NCI-H2196 treated with DMSO at 0.1 percent for 48 hours (cell line): Measurements from ENCODE around the gene CDC42.

Source experiments
- DNase-seq: peaks from one replicate; lab custom pipeline; 2025; ENCODE audit not compliant: unreplicated experiment; lab: John Stamatoyannopoulos, UW

The CDC42 gene

DNA sequence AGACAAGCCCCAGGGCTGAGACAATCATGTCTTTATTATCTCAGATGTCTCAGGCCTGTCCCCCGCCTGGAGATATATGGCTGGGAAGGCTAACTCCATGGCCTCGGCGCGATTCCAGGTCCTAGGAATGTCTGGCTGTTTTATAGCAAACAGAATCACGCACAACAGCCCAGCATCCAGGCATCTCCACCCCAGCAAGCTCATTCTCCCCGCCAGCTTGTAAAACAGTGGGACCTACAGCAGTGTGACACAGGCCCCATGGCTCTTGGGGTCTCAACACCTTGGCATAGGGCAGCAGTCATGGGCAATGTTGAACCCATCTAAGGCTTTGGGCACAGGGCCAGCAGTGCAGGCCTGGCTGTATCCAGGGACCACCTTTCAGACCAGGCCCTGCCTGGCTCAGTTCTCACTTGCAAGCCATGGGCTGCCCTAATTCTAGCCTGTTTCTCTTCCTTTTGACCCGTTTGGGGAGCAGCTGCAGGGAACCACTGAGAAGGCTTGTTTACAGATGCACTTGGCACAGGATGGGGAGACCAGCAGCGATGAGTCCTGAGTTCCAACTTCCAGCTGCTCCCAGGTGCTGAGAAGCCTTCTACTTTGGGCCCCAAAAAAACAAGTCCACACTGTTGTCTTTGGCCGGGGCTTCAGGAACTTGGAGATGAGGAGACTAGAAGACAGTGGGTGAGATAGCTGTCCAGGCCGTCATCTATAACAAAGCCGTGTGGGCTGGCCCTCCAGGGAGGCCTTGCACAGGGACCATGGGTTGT, 56.0 kb downstream of the CDC42 start:
- no peak for DNase-seq

DNA sequence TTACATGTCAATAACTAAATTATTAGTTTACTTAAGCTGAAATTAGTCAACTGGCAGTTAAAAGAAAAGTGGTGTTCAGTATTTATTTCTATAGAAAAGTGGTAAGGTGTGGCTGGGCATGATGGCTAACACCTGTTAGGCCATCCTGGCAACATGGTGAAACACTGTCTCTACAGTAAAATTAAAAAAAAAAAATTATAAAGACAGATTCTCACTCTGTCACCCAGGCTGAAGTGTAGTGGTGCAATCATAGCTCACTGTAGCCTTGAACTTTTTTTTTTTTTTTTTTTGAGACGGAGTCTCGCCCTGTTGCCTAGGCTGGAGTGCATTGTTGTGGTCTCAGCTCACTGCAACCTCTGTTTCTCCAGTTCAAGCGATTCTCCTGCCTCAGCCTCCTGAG, 57.5 kb downstream of the CDC42 start:
- no peak for DNase-seq

DNA sequence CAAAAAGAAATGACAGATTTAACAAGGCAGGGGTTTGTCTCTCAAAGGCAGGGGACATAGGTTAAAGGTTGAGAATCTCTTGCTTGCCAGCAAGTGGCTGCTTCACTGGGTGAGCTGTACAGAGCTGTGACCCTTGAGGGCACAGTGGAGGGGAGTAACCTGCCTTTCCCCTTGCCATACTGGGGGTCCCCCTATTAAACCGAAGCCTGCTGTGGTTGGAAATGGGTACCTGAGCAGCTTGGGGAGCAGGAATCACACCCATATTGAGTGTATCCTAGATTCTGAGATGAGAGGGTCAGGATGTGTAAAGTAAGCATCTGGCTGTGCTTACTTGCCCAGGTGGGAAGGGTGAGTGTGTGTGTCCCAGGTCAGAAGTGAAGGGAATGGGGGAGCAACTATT, 58.6 kb downstream of the CDC42 start:
- DNase-seq: no peak

DNA sequence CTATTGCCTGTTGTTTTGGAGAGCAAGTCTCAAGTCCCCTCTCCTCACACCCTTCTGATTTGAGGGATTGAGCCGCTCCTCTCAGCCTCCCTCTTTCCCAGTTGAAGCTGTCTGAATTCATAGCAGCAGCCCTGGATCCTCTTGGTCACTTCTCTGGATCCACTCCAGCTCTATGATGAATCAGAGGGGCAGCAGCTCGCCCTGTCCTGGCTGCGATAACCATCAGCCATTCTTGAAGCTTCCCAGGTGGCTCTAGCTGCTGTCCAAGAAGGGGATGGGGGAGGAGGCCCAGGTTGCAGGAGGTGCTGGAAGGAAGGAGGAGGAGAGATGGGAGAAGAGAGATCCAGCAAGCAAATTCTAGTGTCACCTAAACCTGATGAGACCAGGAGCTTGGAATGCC, 59.1 kb downstream of the CDC42 start:
- DNase-seq: no peak

DNA sequence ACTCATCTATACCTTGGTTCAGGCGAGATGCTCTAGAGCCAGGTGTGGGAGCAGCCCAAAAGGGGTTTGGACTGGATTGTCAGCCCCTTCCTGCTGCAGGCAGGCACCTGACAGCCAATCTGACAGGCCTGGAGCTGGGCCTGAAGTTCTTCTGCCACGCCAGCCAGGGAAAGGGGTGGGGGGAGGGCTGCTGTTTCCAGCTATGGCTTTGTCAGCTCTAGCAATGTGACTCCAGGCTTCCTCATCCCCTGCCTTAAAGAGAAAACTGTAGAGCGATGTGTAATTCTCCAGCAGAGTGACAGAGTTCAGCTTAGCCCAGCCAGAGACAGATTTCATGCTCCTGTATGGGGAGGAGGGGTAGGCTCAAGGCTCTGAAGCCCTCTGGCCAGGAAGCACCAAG, 60.0 kb downstream of the CDC42 start:
- no peak for DNase-seq

DNA sequence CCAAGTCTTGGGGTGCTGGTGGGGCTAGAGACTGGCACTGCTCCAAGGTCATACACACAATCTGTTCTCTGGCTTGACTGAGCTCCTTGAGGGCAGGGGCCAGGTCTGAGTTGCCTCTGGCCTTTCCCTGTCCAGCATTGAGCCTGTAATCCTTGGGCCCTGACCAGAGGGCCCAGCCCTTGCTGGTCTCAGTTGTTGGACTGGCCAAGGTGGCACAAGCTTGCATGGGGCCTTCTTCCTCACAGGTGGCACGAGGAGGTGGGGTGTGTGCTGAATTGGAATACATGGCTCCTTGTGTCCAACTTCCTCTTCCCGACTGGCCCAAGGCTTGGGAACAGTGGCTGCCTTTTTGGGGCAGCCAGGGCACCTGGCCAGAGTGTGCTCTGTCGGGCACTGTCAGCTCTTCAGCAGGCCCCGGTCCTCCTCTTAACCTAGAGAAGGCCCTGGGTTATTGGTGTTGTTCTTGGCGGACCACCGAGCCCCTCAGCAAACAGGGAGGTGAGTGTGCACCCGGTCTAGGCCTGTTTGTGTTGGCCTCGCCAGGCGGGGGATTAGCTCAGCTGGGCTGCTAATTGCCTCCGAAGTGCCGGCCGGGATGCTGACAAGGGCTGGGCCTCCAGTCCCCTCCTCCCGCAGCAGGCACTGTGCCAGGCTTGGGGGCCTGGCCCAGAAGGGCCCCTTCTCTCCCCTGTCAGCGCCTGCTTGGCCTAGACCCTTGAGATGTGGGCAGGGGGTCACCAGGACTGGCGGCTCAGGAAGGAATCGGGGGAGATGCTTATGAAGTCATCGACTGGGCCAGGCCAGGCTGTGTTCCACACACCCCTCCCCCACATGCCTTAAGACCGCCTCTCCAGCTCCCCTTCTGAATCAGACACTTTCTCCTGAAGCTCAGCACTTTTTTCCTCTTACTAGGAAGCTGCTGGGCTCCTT, 61.8 kb downstream of the CDC42 start:
- DNase-seq: no peak

DNA sequence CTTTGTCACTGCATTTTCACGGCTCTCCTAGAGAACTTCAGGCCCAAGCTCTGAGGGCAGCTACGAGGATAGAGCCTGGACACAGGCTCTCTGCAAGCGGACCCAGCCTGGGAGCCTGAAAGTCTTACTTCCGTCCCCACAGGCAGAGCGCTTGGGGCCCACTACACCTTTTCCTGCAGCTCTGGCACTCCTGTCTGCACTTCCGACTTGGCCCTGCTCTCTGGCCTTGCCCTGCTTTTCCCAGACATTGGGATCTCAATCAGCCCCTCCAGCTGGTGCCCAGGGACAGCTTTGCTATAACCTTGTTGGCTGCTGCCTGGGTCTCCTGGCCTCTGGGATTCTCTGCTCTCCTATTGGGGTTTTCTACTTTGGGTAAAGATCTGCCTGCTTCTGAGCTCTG, 62.8 kb downstream of the CDC42 start:
- no peak for DNase-seq

DNA sequence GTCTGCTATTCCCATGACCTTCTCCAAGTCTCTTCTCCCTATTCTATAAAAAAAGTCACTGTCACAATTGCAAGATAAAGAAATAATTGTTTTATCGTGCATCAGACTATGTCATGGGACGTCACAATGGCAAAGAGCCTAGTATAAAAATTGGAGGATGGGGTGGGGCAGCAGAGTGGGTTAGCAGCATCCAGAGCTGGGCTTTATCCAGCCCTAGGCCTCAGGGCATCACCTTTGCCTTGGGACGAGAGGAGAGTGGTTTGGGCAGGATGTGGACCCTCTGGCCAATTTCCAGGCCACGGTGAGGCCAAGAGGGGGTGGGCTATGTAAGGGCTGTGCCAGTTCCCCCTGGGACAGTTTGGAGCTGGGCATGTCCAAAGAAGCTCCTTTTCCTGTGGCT, 64.7 kb downstream of the CDC42 start:
- DNase-seq: no peak

DNA sequence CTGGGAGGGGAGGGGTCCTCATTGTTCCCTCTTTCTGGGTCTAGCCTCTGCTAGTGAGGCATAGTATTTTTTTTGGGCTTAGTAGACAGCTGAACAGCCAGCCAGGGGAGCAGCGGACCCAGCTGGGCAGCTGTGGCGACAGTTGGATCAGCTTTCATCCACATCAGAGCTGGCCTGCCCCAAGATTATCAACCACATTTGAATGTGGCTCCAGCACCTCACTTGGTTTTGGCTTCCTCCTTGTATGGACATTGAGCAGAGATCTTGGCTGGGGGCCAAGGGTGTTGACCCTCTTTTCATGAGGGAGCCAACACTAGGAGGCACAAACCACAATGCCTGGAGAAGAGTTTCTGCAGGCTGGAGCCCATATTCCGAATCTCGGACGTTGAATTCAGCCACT, 65.3 kb downstream of the CDC42 start:
- no peak for DNase-seq

DNA sequence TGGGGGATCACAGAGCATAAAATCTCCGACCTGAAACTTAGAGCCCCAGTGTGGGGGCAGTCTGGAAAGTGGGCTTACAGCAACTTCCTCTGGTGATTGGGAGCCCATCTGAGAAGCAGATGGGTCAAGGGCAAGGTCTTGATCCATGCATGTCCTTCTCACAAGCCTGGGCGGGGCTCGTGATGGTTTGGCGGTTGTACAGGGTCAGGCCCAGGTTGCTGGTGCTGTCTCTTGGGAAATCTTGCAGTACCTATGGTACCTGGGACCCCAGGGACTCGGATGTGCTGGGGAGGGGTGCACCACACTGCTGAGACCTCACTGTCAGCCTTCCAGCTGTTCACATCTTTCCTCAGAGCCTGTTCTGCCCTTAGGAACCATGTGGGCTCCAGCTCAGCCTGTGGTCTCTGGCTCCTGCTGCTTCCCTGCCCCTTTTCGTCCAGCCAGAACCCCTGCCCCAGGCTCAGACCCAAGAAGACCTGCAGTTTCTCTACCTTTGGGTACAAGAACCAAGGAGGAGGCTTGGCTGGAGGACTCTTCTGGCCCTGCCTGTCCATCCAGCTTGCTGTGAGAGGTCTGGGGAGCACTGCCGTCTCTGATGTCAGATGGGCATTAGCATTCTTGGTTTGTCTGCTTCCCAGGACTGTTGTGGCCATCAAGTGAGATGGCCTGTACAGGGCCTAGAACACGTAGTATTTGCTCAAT, 65.9 kb downstream of the CDC42 start:
- no peak for DNase-seq

DNA sequence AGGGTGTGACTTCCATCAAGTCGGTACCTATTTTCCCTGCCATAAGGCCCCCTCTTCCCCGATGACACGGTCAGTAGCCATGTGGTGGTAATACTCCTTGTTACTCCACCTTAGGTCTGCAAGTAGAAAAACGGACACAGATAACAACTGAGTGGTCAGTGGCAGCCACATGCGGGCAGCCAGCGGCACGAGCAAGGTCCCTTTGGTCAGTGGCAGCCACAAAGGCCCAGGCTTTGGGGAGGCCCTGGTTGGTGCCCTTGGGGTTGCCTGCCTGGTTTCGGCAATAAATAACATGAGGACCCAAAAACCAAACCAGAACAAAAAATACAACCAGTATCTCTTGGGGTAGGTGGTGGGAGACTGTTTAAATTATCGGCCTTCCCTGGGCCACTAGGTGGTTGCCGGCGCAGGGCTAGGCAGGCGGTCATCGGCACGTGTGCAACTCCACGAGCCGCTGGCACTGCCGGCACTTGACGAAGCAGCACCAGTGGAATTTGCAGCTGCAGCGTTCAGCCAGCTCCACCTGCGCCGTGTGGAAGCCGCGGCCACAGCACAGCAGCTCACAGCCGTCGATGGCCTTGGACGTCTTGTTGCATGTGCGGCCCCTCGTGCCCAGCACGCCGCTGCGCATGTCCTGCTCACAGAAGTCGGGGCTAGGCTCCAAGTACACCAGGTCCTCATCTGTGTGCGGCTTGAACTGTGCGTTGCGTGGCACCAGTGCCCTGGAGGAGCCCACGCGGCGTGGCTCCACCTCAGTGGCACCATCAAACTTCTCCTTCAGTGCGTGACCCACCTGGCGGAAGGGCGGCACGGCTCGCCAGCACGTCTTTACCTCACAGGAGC, 67.3 kb downstream of the CDC42 start:
- no peak for DNase-seq

DNA sequence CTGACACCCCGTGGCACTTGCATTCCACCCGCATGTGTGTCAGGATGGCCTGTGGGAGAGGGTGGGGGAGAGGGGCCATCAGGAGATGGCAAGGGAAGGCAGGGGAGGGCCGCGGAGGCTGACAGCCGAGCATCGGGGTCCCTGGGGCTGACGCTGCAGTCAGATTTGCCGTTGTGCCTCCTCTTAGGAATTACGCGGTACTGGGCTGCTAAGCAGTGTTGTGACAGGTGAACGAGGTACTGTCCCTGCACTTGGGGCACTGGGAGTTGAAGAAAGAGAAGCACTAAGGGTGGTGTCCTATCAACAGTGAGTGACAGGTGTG, 67.9 kb downstream of the CDC42 start:
- no peak for DNase-seq

DNA sequence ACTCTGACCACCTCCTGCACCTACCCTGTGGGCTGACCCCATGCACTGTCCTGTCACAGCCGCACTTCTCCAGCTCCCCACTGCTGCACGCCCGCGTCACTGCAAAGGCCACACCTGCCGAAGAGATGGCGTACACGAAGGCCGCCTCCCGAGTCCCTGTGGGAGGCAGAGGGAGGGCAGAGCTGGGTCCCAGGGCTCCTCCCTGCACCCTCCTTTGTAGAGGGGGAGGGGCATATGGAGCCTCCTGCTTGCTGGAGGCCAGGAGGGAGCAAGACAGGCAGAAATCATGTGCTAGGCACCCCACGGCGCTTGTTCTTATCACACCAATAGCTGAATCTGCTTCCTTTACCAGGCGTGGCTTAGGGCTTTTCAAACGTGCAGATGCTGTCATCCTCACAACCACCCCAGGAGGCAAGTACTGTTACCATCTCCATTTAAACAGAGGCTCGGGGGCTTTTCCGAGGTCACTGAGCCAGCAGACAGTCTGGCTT, 69.0 kb downstream of the CDC42 start:
- no peak for DNase-seq

DNA sequence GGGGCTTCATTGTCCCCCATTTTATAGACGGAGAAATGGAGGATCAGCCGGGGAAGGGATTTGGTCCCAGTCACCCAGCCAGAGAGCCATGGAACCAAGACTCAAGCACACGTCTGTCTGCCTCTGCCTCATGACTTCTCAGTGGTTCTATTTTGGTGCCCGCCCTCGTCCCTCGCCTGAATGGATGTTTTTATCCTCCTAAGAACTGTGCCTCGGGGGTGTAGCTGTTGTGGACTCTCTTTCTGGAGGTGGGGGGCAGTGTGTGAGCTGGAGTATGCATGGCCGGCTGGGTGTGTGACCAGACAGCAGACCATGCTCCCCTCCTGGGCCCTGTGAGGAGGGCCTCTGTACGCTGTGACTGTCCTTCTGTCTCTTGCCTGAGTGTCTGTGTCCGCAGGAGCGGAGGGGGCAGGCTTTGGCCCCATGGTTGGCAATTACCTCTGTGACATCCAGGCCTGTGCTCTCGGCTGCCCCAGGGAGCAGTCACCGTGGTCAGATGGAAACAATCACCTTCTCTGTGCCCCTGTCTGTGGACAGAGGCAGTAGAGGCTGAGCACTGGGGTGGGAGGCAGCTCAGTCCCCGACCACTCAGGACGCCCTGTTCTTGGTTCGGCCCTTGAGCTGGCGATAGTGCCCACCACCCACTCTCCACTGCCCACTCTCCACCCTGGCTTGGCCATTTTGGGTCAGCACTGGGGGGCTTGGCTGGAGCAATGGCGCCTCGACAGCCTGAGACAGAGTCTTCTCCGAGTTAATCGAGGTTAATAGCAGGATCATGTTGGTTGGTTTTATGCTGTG, 70.0 kb downstream of the CDC42 start:
- no peak for DNase-seq

DNA sequence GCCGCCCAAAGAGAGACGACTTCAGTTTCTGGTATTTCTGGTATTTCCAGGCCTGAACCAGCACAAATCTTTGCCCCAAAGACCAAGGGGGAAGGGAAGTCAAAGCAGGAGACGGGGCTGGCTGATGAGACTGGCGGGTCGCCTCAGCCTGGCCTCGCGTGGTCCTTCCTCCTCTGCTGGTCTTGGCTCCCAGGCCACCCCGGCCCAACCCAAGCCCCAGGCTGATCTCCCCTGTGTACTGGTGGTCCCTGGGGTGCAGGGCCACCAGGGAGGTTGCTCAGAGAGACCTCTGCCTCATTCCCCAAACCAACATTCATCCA, 70.5 kb downstream of the CDC42 start:
- DNase-seq: no peak

DNA sequence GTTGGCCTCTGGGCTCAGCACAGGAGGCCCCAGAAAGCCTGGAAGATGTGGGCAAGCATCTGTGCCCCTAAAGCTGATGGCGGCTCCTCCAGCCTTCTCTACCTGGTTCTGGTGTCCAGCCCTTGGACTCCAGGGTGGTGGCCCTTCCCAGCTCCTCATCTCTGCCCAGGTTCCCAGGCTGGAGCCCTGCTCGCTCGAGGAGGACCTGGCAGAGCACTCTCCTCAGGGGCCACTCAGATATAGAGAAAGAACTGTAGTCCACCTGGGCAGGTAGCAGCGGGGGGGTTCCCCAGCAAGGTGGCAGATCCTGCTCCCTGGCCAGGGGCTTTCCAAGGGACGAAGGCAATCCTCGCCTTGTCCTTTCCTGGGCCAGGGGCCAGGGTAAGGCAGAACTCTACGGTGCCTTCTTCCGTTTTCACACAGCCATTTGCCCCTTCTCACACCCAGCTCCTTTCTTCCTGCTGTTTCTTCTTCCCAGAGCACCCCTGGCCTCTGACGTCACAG, 71.4 kb downstream of the CDC42 start:
- no peak for DNase-seq

DNA sequence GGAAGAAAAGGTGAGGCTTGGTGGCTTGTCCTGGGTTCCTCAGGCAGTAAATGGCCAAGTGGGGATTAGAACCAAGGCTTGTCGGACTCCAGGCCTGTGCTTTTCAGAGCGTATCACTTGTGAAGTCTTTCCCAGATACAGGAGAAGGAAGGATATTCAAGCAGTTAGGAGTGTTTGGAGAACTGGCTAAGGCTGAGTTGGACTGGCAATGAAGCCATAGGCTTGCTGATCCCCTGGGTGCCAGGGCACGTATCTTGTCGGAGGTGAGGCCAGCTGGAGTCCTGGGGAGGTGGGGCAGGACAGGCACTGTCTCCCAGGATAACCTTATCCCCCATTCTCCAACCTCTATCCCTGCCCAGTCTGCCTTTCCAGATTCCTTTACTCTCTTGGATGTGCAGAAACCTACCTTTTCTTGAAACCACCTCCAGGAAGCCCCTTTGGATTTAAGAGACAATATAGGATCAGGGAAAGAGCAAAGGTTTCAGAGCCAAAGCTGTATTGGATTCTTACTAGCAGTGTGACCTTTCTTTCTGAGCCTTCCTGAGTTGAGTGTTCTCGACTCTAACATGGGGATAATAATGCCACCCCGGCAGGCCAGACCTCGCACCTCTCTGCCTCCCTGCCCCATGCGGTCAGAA, 72.2 kb downstream of the CDC42 start:
- no peak for DNase-seq

DNA sequence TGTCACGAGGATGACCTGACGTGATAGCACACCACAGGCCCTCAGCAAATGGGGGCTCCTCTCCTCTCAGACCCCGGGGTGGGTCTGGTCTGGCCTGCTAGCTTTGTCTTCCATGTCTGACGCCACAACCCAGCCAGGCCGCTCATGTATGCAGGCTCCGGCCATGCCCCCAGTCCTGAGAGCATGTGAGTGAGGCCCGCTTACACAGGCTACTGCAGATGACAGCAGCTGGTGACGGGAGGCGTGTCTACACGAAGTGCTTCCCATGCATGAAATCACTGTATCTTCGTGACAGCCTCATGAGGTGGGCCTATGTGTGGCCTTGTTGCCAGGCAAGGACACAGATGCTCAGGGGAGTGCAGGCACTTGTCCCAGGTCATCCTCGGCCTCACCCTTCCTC, 74.0 kb downstream of the CDC42 start:
- DNase-seq: no peak

DNA sequence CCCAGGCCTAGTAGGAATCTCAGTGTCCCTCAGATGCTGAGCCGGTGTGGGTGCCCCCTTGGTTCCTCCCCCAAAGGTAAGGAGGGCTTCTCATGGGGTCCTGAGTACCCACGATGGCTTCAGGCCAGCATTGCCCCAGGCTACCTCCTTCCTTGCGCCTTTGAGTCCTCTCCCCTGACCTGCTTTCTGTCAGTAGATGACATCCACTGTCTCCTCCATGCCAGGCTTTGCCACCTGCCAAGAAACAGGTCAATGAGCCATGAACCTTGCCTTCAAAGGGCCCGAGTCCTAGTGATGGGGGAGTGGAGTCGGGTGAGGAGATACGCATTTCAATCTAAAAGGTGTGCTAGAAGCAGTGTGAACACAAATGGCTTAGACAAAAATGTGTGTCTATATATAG, 74.7 kb downstream of the CDC42 start:
- DNase-seq: no peak

DNA sequence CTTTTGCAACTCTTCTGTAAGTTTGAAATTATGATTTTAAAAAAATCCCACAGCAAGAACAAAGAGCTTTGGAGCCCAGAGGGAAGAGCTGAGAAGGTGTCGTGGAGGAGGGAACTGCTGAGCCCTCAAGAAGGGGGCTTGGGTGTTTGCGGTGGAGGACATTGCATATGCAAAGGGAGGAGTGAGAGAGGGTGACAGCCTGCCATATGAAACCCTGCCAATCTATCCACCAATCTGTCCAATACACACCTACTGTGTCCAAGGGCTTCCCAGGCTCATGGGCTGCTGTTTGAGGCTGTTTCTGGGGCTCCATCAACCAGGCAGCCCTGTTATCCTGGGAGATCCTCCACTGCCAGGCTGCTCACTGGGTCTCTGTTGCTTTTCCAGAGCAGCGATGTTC, 75.2 kb downstream of the CDC42 start:
- DNase-seq: no peak
